ENCODE measurements around the gene TMC3. TPM values are rescaled to one million over a fixed set of nuclear protein-coding genes. Genes with fewer than 3 reads are reported as not detected.

Gene TMC3
- total RNA-seq, 2 experiments from 2014 or later: not detected

DNA sequence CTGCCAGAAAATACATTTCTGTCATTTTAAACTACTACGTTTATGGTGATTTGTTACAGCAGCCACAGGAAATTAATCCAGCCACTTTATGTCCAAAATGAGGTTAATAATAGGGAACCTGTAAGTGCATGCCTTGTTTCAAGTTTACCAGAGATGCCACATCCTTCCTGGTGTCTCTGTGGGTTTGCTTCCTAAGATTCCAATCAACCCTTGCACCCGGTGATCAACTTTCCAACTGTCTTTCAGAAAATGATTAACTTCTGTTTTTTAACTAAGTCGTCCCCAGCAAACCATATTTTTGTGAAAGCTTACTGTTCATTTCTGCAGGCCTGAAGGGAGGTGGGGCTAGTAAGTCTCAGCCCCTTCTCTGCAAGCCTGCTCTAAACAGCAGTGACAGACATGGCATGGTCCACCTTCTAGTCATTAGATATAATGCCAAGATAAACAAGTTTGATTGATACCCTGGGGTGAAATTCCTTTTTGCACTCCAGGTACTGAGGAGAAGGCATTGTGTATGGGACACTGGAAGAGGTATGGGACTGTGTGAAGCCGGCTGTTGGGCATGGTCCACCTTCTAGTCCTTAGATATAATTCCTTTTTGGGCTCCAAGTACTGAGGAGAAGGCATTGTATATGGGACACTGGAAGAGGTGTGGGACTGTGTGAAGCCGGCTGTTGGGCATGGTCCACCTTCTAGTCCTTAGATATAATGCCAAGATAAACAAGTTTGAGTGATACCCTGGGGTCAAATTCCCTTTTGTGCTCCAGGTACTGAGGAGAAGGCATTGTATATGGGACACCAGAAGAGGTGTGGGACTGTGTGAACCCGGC is 11.1 kb upstream of the TMC3 start:
- Histone ChIP-seq H3K27ac (ENCODE audit: low read depth, low read length, poor library complexity, severe bottlenecking) (no peak overlapping the region), H4K20me1 (ENCODE audit: insufficient read depth, low read length) (no peaks in the 10 kb centered on the region), H2AFZ (ENCODE audit: low read length) (no peak overlapping the region), H3K36me3 (ENCODE audit: insufficient read depth, low read length) (no peaks in the 10 kb centered on the region), H3K9me2 (ENCODE audit: insufficient read depth, low read length) (no peaks in the 10 kb centered on the region), H3K9me3 (ENCODE audit: low read length) (no peaks in the 10 kb centered on the region), H3K4me3 (ENCODE audit: low read depth, low read length, poor library complexity, severe bottlenecking) (no peak overlapping the region), H3K79me2 (ENCODE audit: insufficient read depth, low read depth, low read length) (no peaks in the 10 kb centered on the region), H3K4me2 (ENCODE audit: low read length) (no peak overlapping the region), H3K4me1 (ENCODE audit: insufficient read depth, low read length, poor library complexity, severe bottlenecking) (no peaks in the 10 kb centered on the region)
- no TSS peak for BruUV-seq (replicated peaks)
- intact Hi-C loops (cut with micrococcal nuclease; ENCODE audit: unreplicated experiment): no loop called here
- TF ChIP-seq EZH2phosphoT487 (IDR thresholded peaks at IDR 0.05; ENCODE audit: borderline replicate concordance, low read depth, low read length): no peak
- TF ChIP-seq, protein P1, sequence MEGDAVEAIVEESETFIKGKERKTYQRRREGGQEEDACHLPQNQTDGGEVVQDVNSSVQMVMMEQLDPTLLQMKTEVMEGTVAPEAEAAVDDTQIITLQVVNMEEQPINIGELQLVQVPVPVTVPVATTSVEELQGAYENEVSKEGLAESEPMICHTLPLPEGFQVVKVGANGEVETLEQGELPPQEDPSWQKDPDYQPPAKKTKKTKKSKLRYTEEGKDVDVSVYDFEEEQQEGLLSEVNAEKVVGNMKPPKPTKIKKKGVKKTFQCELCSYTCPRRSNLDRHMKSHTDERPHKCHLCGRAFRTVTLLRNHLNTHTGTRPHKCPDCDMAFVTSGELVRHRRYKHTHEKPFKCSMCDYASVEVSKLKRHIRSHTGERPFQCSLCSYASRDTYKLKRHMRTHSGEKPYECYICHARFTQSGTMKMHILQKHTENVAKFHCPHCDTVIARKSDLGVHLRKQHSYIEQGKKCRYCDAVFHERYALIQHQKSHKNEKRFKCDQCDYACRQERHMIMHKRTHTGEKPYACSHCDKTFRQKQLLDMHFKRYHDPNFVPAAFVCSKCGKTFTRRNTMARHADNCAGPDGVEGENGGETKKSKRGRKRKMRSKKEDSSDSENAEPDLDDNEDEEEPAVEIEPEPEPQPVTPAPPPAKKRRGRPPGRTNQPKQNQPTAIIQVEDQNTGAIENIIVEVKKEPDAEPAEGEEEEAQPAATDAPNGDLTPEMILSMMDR (conservative IDR thresholded peaks at IDR 0.05; ENCODE audit: low read length): no peak
- ChIA-PET POLR2A (no interaction called here), CTCF (ENCODE audit: unreplicated experiment) (no interaction called here)
- DNase-seq (ENCODE audit: low spot score): no peak

GRCh38 chr15:81381720-81382119 is 7.7 kb upstream of the TMC3 start:
- Histone ChIP-seq H3K4me3 (ENCODE audit: low read depth, low read length, poor library complexity, severe bottlenecking) (no peak overlapping the region), H4K20me1 (ENCODE audit: insufficient read depth, low read length) (no peaks in the 10 kb centered on the region), H3K9me3 (ENCODE audit: low read length) (no peaks in the 10 kb centered on the region), H3K4me2 (ENCODE audit: low read length) (no peak overlapping the region), H2AFZ (ENCODE audit: low read length) (no peak overlapping the region), H3K27ac (ENCODE audit: low read depth, low read length, poor library complexity, severe bottlenecking) (no peak overlapping the region), H3K36me3 (ENCODE audit: insufficient read depth, low read length) (no peaks in the 10 kb centered on the region), H3K9me2 (ENCODE audit: insufficient read depth, low read length) (no peaks in the 10 kb centered on the region), H3K79me2 (ENCODE audit: insufficient read depth, low read depth, low read length) (no peaks in the 10 kb centered on the region), H3K4me1 (ENCODE audit: insufficient read depth, low read length, poor library complexity, severe bottlenecking) (no peaks in the 10 kb centered on the region)
- TF ChIP-seq EZH2phosphoT487 (IDR thresholded peaks at IDR 0.05; ENCODE audit: borderline replicate concordance, low read depth, low read length): no peak
- TF ChIP-seq, protein P1 (conservative IDR thresholded peaks at IDR 0.05; ENCODE audit: low read length): no peak
- no TSS peak for BruUV-seq (replicated peaks)
- intact Hi-C loops (cut with micrococcal nuclease; ENCODE audit: unreplicated experiment): no loop called here
- ChIA-PET POLR2A (interaction anchor here (0.7 kb wide), 1 partner anchor 123 kb away, joined by 3 read pairs; no protein-coding TSS in a partner anchor), CTCF (ENCODE audit: unreplicated experiment) (no interaction called here)
- DNase-seq (ENCODE audit: low spot score): no peak

GRCh38 chr15:81380668-81381067 is 6.7 kb upstream of the TMC3 start:
- intact Hi-C loops (cut with micrococcal nuclease; ENCODE audit: unreplicated experiment): no loop called here
- TF ChIP-seq, protein P1 (conservative IDR thresholded peaks at IDR 0.05; ENCODE audit: low read length): no peak
- TF ChIP-seq EZH2phosphoT487 (IDR thresholded peaks at IDR 0.05; ENCODE audit: borderline replicate concordance, low read depth, low read length): no peak
- Histone ChIP-seq H3K4me2 (ENCODE audit: low read length) (no peak overlapping the region), H3K36me3 (ENCODE audit: insufficient read depth, low read length) (no peaks in the 10 kb centered on the region), H4K20me1 (ENCODE audit: insufficient read depth, low read length) (no peaks in the 10 kb centered on the region), H3K9me3 (ENCODE audit: low read length) (no peaks in the 10 kb centered on the region), H3K4me1 (ENCODE audit: insufficient read depth, low read length, poor library complexity, severe bottlenecking) (no peaks in the 10 kb centered on the region), H2AFZ (ENCODE audit: low read length) (no peak overlapping the region), H3K79me2 (ENCODE audit: insufficient read depth, low read depth, low read length) (no peaks in the 10 kb centered on the region), H3K4me3 (ENCODE audit: low read depth, low read length, poor library complexity, severe bottlenecking) (no peak overlapping the region), H3K9me2 (ENCODE audit: insufficient read depth, low read length) (no peaks in the 10 kb centered on the region), H3K27ac (ENCODE audit: low read depth, low read length, poor library complexity, severe bottlenecking) (no peak overlapping the region)
- no peak for DNase-seq (ENCODE audit: low spot score)
- ChIA-PET CTCF (ENCODE audit: unreplicated experiment) (no interaction called here), POLR2A (no interaction called here)
- no TSS peak for BruUV-seq (replicated peaks)
